Amniotic stem cell (primary cell): ENCODE results near the gene MRPS15.
A peak's percentile ranks its signal among the peaks of the same experiment; 100 is the strongest.

Experiments used
- DNase-seq: peaks from one replicate; lab custom pipeline; 2025; lab: John Stamatoyannopoulos, UW

The MRPS15 gene

DNA sequence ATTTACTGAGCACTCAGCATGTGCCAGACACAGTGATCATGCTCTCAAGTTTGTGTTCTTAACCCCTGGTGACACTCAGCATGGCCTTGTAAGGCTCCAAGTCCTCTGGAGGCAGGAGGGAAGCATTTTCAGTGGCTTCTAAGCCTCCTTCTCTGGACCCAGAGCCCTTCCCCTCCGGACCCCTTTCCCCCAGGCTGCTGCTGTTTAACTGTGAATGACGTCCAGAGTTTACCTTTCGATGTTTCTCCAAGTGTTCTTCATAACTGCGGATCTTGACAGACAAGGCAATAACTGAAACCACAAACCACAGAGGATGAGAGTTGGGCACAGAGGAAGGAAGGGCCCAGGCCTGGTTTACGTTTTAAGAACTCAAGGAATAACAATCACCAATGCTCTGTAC lies 6.5 kb downstream of the MRPS15 start:
- no peak for DNase-seq

DNA sequence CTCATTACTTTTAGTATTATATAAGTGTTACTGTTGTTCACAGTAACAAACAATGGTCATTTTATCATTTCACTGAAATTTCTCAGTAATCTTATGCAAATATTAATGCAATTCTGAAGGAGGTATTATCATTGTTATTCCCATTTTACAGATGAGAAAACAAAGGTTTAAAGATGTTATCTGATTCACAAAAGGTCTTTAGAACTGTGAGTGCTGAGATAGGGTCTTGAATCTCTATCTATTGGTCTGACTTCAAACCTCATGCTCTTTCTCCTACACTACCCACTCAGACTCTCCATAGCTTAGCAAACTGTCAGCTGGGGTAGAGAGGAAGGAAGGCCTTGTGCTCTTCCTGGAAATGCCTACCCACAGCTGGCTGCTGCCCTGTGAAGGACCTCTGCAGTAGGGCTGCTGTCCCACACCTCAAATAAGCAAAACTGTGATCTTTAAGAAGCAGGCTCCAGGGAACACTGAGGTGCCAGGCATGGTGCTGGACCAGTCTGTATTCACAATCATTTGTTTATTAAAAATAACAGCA lies 7.7 kb downstream of the MRPS15 start:
- no peak for DNase-seq

DNA sequence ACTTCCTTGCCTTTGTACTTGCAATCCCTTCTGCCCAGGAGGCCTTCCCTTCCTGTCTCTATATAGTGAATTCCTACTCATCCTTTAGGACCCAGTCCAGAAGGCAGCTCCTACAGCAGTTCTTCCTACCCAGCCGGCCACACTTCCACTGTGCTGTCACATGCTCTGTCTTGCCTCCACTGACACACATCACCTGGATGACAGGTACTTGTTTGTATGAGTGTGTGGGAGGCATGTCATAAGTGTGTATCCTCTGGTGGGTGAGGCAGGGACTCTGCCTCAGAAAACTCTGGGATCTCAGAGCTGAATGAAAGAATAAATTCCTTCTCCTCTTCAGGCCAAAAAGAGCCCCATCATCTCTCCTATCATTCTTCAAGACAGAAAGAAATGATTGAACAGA lies 8.8 kb downstream of the MRPS15 start:
- DNase-seq, result no peak

- no peak for DNase-seq
Measured at GRCh38 chr1:36453600-36454388, 10.4 kb downstream of the MRPS15 start.

DNA sequence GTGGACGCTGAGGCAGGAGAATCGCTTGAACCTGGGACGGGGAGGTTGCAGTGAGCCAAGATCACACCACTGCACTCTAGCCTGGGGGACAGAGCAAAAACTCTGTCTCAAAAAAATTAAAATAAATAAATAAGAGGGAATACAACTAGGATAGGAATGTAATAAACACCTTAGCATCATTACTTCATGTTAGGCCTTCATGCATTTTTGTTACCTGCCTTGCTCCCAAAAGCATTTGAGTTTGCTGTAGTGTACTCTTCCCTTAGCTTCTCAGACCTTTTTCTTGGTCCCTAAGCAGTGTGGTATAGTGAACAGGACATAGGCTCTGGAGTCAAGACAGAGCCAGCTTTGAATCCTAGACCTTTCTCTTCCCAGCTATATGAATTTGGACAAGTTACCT lies 11.1 kb downstream of the MRPS15 start:
- no peak for DNase-seq

DNA sequence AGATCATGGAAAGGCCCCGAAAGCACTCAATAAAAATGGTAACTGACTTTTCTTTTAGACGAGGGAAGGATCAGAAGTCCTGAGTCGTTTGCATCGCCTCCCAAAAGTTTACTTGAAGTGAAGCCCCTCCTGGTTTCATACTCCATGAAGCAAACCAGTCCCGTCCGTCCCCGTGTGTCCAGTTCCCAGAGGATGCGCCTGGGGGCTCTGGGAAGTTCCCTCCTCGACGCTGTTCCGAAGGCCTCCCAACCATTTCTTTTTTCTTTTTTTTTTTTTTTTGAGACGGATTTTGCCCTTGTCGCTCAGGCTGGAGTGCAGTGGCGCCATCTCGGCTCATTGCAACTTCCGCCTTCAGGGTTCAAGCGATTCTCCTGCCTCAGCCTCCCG lies 13.3 kb downstream of the MRPS15 start:
- no peak for DNase-seq

DNA sequence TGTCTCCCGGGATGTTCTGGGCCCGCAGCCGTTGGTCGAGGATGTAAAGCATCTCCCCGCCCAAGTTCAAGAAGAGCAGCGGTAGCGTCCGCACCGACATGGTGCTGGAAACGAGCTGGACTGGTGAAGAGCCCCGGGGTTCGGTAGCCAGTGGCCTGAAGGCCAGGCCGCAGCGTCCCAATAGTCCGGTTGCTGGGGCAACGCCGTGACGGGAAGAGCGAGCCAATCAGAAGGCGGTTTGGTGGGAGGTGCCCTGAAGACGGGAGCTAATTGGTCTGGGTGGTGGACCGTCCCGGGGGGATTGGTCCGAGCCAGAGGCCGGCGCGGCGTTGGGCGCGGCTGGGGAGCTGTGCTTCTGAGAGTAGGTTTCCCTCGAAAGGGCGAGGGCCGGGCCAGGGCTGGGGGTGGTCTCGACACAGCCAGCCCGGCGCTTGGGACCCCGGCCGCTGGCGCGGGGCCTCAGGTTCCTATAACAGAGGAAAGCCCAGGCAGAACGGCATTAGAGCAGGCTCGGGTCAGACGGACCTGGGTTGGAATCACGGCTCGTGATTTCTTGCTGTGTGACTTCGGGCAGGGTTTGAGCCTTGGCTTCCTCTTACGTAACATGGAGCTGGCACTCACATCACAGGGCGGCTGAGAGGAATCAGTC lies 13.8 kb downstream of the MRPS15 start, which contains the start of gene OSCP1:
Gene OSCP1, minus strand, starts transcription at position 182 of the 649 bp plus-strand sequence. Its CDS starts 82 bp downstream, at position 100.
- DNase-seq, result peak; percentile 90

DNA sequence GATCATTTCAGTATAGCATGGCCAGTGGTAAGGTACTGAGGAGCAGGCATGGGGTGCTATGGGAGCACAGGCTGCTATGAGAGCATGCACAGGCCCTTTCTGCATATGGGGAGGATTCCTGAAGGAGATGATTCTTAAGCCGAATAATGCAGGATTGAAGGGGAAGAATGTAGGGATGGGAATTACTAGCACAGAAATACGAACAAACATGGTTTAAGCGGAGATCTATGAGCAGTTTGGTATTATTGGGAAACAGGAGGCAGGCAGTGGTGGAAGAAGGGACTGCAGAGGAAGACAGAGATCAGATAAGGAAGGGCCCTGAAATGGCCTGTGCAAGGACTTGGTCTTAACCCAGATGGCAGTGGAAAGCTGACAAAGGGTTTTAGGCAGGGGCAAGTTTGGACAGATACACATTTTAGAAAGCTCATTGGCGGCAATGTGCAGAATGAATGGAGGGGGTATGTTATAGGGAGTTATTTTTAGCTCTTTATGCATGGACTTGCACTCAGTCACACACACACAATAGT lies 15.6 kb downstream of the MRPS15 start:
- DNase-seq, result no peak

- no peak for DNase-seq
Measured at GRCh38 chr1:36447450-36447849, 16.7 kb downstream of the MRPS15 start.

DNA sequence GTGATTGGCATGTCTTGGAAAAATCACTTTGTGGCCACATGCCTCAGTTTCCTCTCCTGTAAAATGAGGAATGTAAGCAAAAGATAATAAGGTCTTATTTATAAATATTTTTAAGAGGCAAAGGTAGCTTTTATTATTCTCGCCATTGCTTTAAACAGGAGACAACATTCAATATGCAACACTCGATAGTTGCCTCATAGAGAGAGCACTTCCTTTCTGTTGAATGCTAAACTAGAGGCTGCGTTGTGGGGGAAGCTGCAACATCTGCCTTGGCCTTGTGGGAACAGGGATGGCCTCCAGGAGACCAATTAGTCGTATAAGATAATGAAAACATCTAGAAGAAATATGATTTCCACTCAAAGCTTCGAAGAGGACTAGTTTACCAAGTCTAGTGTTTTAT lies 17.4 kb downstream of the MRPS15 start:
- no peak for DNase-seq

DNA sequence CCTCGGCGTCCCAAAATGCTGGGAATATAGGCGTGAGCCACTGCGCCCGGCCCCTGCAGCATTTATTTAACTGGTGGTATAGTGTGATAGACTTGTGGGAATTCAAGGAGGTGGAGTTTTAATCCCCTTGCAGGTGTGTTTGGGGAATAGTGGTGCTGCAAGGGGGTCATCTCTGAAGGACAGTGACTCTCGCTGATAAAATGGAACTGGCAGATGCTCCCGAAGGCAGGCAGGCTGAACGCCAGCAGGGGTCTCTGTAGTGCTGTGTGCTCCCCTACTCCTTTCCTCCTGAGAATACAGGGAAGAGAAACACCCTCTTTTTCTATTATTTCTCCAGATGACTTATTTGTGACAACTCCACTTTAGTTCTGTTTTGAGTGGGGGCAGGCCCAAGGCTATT lies 17.9 kb downstream of the MRPS15 start:
- DNase-seq, result no peak

DNA sequence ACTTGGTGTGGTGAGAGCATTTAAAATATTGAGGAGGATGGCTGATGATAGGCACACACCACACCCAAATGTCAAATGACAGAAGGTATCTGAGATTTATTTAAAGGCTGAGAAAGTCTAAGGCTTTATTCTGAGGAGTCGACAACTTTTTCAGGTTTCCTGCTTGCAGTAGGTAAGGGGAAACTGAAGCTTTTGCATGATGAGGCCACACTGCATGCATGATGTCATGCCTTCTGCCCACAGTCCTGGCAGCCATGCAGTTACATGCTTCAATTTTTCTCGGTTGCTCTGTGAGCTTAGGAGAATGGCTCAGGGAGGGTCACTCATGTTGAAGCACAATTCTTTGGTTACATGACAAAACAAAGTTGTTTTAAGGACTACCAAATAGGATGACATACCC lies 20.9 kb downstream of the MRPS15 start:
- DNase-seq, result no peak

GRCh38 chr1:36442337-36442736 lies 21.8 kb downstream of the MRPS15 start:
- DNase-seq, result no peak

GRCh38 chr1:36440646-36441045 lies 23.5 kb downstream of the MRPS15 start:
- DNase-seq, result no peak

DNA sequence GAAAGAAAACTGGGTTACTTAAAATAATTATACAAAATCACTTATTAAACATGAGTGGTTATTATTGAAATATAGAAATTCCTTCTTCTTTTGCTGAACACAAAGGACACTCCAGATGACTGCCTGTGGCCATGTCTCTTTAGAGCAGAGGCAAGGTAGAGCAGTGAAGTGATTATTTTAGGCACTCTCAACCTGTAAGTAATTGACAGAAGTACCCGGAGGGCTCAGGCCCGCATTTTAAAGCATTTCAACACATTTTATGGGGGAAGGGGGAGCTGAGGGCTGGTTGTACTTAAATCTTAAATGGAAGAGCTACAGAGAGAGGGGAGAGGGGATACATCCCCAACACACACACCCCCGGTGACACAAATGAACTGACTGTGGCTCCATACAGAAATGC lies 24.1 kb downstream of the MRPS15 start:
- DNase-seq, result no peak

- no peak for DNase-seq
Measured at GRCh38 chr1:36438715-36439114, 25.5 kb downstream of the MRPS15 start.

DNA sequence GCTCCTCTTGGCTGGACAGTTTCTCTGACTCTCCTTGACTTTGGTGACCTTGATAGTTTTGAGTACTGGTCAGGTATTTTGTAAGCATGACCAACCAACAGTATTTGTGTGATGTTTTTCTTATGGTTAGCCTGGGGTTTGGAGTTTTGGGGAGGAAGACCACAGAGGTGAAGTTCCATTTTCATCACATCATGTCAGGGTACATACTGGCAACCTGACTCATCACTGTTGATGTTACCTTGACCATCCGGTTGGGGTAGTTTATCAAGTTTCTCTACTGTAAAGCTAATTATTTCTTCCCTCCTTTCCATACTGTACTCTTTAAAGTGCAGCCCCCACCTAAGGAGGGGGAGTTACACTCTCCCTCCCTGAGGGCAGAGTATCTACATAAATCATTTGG lies 27.4 kb downstream of the MRPS15 start:
- DNase-seq, result no peak

DNA sequence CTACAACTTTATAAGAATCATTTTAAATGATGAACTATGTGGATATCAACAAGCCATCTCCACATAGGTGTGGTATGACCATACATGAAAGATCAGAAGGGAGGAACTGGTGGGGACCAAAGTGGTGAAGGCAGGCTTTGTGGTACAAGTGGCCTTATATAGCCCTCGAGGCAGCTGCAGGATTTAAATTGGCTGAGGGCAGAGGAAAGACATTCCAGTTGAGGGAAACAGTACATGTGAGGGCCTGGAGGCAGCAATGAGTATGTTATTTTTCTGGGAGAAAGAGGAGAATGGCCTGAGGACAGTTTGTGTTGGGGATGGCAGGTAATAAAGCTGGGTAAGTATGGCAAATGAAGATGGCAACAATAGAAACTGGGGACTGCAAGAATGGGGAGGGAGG lies 31.1 kb downstream of the MRPS15 start:
- no peak for DNase-seq

DNA sequence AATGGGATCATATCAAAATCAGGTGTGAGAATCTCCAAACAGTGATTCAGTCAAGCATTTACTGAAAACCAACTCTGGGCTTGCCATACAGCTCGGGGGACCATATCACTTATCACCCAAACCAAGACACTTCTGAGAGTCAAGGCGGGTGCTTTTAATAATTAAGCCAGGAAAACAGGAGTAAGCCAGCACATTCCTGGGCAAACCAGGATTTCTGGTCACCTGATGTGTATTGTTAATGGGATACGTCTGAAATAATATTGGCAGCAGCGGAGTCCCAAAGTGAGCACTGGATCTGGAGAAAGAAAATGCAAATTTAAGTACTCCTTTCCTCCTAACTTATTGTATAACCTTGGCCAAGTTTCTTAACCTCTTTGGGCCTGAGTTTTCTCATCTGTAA lies 31.6 kb downstream of the MRPS15 start:
- DNase-seq, result no peak

DNA sequence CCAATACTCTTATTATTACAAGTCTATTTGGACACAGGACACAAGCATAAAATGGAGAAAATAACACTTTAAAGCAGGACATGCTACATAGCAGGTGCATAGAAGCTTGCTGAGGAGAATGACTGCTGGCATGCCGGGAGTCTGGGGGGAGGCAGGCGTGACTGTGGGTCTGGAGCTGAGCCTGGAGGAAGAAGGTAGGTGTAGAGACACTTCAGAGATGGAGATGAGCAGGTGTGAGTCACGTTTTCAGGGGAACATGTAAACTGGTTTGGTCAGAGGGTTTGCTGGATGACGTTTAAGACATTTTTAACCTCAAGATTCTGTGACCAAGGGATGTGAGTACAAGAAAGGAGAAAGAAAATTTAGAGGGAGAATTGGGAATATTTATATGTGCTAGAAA lies 38.4 kb downstream of the MRPS15 start:
- DNase-seq, result no peak

DNA sequence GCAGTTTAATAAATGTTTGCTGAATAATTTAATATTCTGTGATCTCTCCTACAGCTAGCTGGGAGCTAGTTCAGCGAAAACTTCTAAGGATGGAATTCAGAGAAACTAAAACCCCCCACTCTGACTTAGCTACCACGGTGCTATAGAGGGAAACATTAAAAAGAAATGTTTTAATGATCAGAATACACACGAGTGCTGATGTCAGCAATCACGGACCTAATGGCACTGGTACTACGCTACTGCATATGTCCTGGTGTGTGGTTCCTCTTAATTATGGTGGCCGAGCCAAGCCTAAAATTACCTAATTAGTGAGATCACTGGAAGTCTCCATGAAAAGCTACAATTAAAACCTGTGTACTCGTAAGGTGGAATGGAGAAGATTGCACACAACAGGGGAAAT lies 42.5 kb downstream of the MRPS15 start:
- no peak for DNase-seq

- peak; percentile 72 for DNase-seq
Measured at GRCh38 chr1:36420836-36421317, 43.3 kb downstream of the MRPS15 start.

- DNase-seq, result no peak
Measured at GRCh38 chr1:36420409-36420808, 43.8 kb downstream of the MRPS15 start.
